Cardiac muscle cell (in vitro differentiated cells and primary cell): ENCODE results near the gene XPC. TPM values are rescaled to one million over a fixed set of nuclear protein-coding genes. Genes with fewer than 3 reads are reported as not detected.

Experiments used
- DNase-seq, 2 donors: peaks; one replicate each; pipeline versions ENCODE4 v3.0.0 to v3.0.0-alpha.2; 2010 to 2017; ENCODE audit warnings: low read depth in 1 of 2, low spot score in 1 of 2
- H3K27ac ChIP-seq: fragments of 200-600 bp; sonication (generic); 2 replicates; pipeline ENCODE4 v1.5.1; 2016
- H3K27me3 ChIP-seq: fragments of 200-600 bp; sonication (generic); 2 replicates; pipeline ENCODE4 v1.6.0; 2016; ENCODE audit warnings: control low read depth
- H3K36me3 ChIP-seq: fragments of 200-600 bp; sonication (generic); 2 replicates; pipeline ENCODE4 v1.5.1; 2016; ENCODE audit warnings: control low read depth
- H3K4me1 ChIP-seq: fragments of 200-600 bp; sonication (generic); 2 replicates; pipeline ENCODE4 v1.8.1; 2017; ENCODE audit warnings: low read depth, mild to moderate bottlenecking, mixed run types
- H3K4me3 ChIP-seq: fragments of 200-600 bp; sonication (generic); 2 replicates; pipeline ENCODE4 v1.5.1; 2016; ENCODE audit warnings: mild to moderate bottlenecking
- H3K9me3 ChIP-seq: fragments of 200-600 bp; sonication (generic); 2 replicates; pipeline ENCODE4 v1.5.1; 2017; ENCODE audit warnings: low read depth, mild to moderate bottlenecking, control low read depth
- CTCF ChIP-seq: IDR thresholded peaks from 2 replicates; pipeline ENCODE4 v1.5.1; 2012; ENCODE audit warnings: low read depth, mild to moderate bottlenecking, low read length
- polyA plus RNA-seq: library from polyadenylated mRNA; unstranded; fragments of >200 nt; fragmentation: Nextera tagmentation; extraction: Ambion mirVana; gene quantifications from 2 replicates; pipeline ENCODE4 v1.2.1, GENCODE V29; 2016
- total RNA-seq: library from RNA; depleted of rRNA; stranded (reverse); fragments of >200 nt; gene quantifications from 2 replicates; pipeline ENCODE4 v1.2.3, GENCODE V29; 2016

Gene XPC
- total and polyA plus RNA-seq, 2 experiments from 2014 or later, result 26.6 to 37.7 TPM

DNA sequence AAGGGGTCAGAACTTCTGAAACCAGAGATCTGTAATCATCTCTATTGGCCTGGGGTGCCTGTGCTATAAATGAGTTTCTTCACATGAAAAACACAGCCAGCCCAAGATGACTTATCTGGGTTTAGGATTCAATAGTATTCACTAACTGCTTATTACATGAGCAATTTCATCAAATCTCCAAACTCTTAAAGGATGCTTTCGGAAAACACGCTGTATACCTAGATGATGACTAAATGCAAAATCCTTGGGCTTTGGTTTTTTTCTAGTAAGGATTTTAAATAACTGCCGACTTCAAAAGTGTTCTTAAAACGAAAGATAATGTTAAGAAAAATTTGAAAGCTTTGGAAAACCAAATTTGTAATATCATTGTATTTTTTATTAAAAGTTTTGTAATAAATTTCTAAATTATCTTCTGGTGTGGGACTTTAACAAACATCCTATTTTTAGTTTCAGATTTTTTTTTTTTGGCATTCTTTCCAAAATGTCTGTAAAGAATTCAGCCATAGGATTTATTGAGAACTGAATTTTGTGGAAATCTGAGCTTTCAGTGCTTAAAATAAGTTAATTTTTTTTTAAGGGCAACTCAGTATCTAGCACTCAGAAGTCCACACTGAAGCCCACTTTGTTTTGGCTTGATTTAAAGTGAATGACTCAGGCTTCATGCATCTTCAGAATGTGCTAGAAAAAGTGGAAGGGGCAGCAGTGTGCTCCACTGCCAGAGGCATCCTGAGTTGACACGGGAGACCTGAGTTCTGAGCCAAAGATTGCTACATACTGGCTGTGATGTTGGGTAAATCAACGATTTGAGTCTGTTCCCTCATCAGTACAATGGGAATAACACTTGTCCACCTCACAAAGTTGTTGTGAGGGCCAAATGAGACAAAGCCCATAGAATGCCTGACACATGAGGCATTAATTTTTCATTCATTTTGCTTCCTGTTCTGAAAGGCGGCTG, 34.9 kb downstream of the XPC start:
- Histone ChIP-seq H3K36me3 (peaks cover 7% of the 10 kb centered on the region), H3K4me1 (peaks cover 21% of the 10 kb centered on the region), H3K9me3 (no peaks in the 10 kb centered on the region), H3K4me3 (no peak overlapping the region), H3K27ac (peak overlapping the region; percentile 25), H3K27me3 (no peaks in the 10 kb centered on the region)
- DNase-seq, result peak in 1 of 2 donors; percentile 98
- TF ChIP-seq CTCF, result no peak

- DNase-seq, result no peak
- Histone ChIP-seq H3K36me3 (peaks cover 4% of the 10 kb centered on the region), H3K9me3 (no peaks in the 10 kb centered on the region), H3K27me3 (no peaks in the 10 kb centered on the region), H3K4me3 (no peak overlapping the region), H3K4me1 (peaks cover 23% of the 10 kb centered on the region), H3K27ac (no peak overlapping the region)
- TF ChIP-seq CTCF, result no peak
These were observed 35.7 kb downstream of the XPC start for GRCh38 chr3:14142567-14143270.

DNA sequence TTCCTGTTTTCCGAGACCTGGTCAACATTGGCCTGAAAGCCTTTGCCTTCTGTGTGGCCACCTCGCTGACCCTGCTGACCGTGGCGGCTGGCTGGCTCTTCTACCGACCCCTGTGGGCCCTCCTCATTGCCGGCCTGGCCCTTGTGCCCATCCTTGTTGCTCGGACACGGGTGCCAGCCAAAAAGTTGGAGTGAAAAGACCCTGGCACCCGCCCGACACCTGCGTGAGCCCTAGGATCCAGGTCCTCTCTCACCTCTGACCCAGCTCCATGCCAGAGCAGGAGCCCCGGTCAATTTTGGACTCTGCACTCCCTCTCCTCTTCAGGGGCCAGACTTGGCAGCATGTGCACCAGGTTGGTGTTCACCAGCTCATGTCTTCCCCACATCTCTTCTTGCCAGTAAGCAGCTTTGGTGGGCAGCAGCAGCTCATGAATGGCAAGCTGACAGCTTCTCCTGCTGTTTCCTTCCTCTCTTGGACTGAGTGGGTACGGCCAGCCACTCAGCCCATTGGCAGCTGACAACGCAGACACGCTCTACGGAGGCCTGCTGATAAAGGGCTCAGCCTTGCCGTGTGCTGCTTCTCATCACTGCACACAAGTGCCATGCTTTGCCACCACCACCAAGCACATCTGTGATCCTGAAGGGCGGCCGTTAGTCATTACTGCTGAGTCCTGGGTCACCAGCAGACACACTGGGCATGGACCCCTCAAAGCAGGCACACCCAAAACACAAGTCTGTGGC, 36.6 kb downstream of the XPC start:
- DNase-seq, result peak in 1 of 2 donors; percentile 21
- peaks cover 32% of the 10 kb centered on the region for H3K4me1 ChIP-seq
- no peak for TF ChIP-seq CTCF
- no peak overlapping the region for H3K27ac ChIP-seq
- H3K9me3 ChIP-seq, result no peaks in the 10 kb centered on the region
- H3K4me3 ChIP-seq, result no peak overlapping the region
- peaks cover 4% of the 10 kb centered on the region for H3K36me3 ChIP-seq
- no peaks in the 10 kb centered on the region for H3K27me3 ChIP-seq

DNA sequence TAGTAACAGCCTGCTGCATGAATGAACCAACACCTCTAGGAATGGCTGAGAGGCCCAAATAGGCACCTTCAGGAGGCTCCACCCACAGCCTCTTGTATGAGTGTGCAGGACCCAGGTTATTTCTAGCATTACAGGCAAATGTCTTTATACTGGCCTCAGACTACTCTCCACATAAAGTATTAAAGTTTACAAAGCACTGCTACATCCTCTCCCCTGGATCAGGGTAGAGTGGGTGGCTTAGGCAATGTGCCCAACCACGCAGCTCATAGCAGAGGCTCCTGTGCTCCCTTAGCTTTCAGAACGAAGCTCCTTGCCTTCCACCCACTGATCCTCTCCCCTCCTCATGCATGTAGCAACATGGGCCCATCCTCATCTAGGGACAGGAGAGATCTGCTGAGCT, 37.3 kb downstream of the XPC start:
- H3K27me3 ChIP-seq, result no peaks in the 10 kb centered on the region
- peaks cover 4% of the 10 kb centered on the region for H3K36me3 ChIP-seq
- peaks cover 33% of the 10 kb centered on the region for H3K4me1 ChIP-seq
- H3K27ac ChIP-seq, result no peak overlapping the region
- H3K9me3 ChIP-seq, result no peaks in the 10 kb centered on the region
- no peak for TF ChIP-seq CTCF
- DNase-seq, result no peak
- H3K4me3 ChIP-seq, result no peak overlapping the region

DNA sequence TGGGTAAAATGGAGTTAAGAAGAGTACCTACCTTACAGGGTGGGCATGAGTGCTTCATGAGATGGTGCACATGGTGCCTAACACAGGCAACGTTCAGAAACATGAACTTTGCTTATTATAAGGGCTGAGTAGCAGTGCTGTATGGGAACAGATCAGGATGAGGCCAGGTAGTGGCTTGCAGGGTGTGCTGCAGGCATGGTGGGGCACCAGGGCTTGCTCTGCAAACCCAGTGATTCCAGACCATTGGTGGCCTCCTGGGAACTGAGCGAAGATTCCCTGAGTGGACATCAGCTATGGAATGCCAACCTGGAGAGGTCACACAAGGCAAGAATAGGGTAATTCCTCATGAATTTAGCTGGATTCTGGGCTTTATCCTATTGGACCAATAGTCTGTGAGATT, 37.7 kb downstream of the XPC start:
- TF ChIP-seq CTCF, result no peak
- peaks cover 2% of the 10 kb centered on the region for H3K36me3 ChIP-seq
- H3K27me3 ChIP-seq, result no peaks in the 10 kb centered on the region
- DNase-seq, result no peak
- H3K4me1 ChIP-seq, result peaks cover 33% of the 10 kb centered on the region
- H3K4me3 ChIP-seq, result no peak overlapping the region
- H3K9me3 ChIP-seq, result no peaks in the 10 kb centered on the region
- H3K27ac ChIP-seq, result no peak overlapping the region
